HCT116 (cell line): ENCODE data around the gene CRLF1. TPM values are rescaled to one million over a fixed set of nuclear protein-coding genes. Genes with fewer than 3 reads are reported as not detected.

Experiments
- ATAC-seq: fragments of 200-7000 bp; cut with Tn5 transposase; 2 replicates; pipeline ENCODE4 v1.9.1; 2020; ENCODE audit warnings: mild to moderate bottlenecking, moderate library complexity
- BruUV-seq: library from RNA; stranded (reverse); fragments of 400-500 nt; replicated peaks from 2 replicates; lab custom pipeline; 2021; lab: Mats Ljungman, UMichigan
- CTCF ChIA-PET: fragments of 300-600 bp; sonication (Branson Sonifier 250); formaldehyde crosslinking; loops from one replicate; lab custom pipeline; 2021; ENCODE audit warnings: antibody characterized with exemption; lab: Charles Lee
- POLR2A ChIA-PET: fragments of 300-600, 350-600 bp; sonication (Branson Sonifier 250); formaldehyde crosslinking; loops from one replicate; lab custom pipeline; 2021; ENCODE audit warnings: antibody characterized with exemption; lab: Charles Lee
- RAD21 ChIA-PET, 2 experiments: fragments of 300-600 bp; sonication (Branson Sonifier 250); formaldehyde crosslinking; loops; one replicate each; lab custom pipeline; 2023; ENCODE audit warnings: low total read pairs in 2 of 2; ENCODE audit not compliant: uncharacterized antibody in 2 of 2, unreplicated experiment in 2 of 2, low non-redundant PET in 1 of 2; lab: Charles Lee
- DNase-seq: peaks from one replicate; pipeline ENCODE4 v3.0.0-alpha.2; 2010; ENCODE audit warnings: low read depth, low spot score
- H2AFZ ChIP-seq: fragments of 200-600 bp; shearing (Covaris generic), sonication (generic); 2 replicates; pipeline ENCODE4 v1.6.1; 2017; ENCODE audit warnings: low read depth, mixed run types, mixed read lengths, antibody characterized with exemption, low read length; ENCODE audit not compliant: poor library complexity, severe bottlenecking
- H3K27ac ChIP-seq: 2 replicates; pipeline ENCODE4 v1.5.1; 2012; ENCODE audit warnings: low read depth, low read length
- H3K27me3 ChIP-seq: fragments of 200-600 bp; sonication (generic); 2 replicates; pipeline ENCODE4 v1.6.1; 2016; ENCODE audit warnings: mixed run types, low read length, mixed read lengths; ENCODE audit not compliant: insufficient read depth
- H3K36me3 ChIP-seq, 2 experiments: fragments of 200-500 bp in 1 of 2; fragments of 200-600 bp in 1 of 2; sonication (Bioruptor generic) in 1 of 2; sonication (generic) in 1 of 2; 2 replicates each; pipeline versions ENCODE4 v1.5.1 to v1.6.1; 2014 to 2016; ENCODE audit warnings: low read length in 2 of 2, inconsistent platforms in 1 of 2, mixed read lengths in 1 of 2, mixed run types in 1 of 2; ENCODE audit not compliant: insufficient read depth in 2 of 2, control insufficient read depth in 1 of 2
- H3K4me1 ChIP-seq, 2 experiments: fragments of 200-600 bp in 1 of 2; sonication (generic) in 1 of 2; 2 replicates each; pipeline versions ENCODE4 v1.5.1 to v1.6.1; 2012 to 2017; ENCODE audit warnings: low read length in 2 of 2, inconsistent platforms in 1 of 2, mild to moderate bottlenecking in 1 of 2, mixed read lengths in 1 of 2, mixed run types in 1 of 2, moderate library complexity in 1 of 2; ENCODE audit not compliant: insufficient read depth in 2 of 2, control insufficient read depth in 1 of 2
- H3K4me2 ChIP-seq: fragments of 200-600 bp; sonication (generic); 2 replicates; pipeline ENCODE4 v1.6.1; 2017; ENCODE audit warnings: mixed run types, low read length, mixed read lengths
- H3K4me3 ChIP-seq, 2 experiments: fragments of 200-600 bp in 1 of 2; sonication (generic) in 1 of 2; replicated peaks in 1 of 2; 2 replicates each; pipeline ENCODE4 v1.5.1; 2011 to 2016; ENCODE audit warnings: low read length in 2 of 2, control low read depth in 1 of 2, low read depth in 1 of 2, mild to moderate bottlenecking in 1 of 2, mixed read lengths in 1 of 2, mixed run types in 1 of 2
- H3K79me2 ChIP-seq: fragments of 200-600 bp; sonication (generic); 2 replicates; pipeline ENCODE4 v1.6.1; 2017; ENCODE audit warnings: mild to moderate bottlenecking, mixed run types, low read length, moderate library complexity, mixed read lengths; ENCODE audit not compliant: insufficient read depth
- H3K9ac ChIP-seq: fragments of 200-600 bp; sonication (generic); 2 replicates; pipeline ENCODE4 v1.6.1; 2016; ENCODE audit warnings: low read length, mixed read lengths
- H3K9me2 ChIP-seq: fragments of 200-600 bp; sonication (generic), shearing (Covaris generic); 2 replicates; pipeline ENCODE4 v1.6.1; 2017; ENCODE audit warnings: mixed run types, mild to moderate bottlenecking, moderate library complexity; ENCODE audit not compliant: insufficient read depth
- H3K9me3 ChIP-seq, 2 experiments: fragments of 200-500 bp in 1 of 2; fragments of 200-600 bp in 1 of 2; sonication (Bioruptor generic) in 1 of 2; sonication (generic) in 1 of 2; 2 replicates each; pipeline ENCODE4 v1.6.1; 2014 to 2017; ENCODE audit warnings: low read length in 2 of 2, mixed read lengths in 2 of 2, inconsistent platforms in 1 of 2, low read depth in 1 of 2, mild to moderate bottlenecking in 1 of 2, mixed run types in 1 of 2, moderate library complexity in 1 of 2; ENCODE audit not compliant: control insufficient read depth in 1 of 2, insufficient read depth in 1 of 2
- H4K20me1 ChIP-seq: fragments of 200-600 bp; sonication (generic), shearing (Covaris generic); 2 replicates; pipeline ENCODE4 v1.6.1; 2017; ENCODE audit warnings: mixed run types, mild to moderate bottlenecking, moderate library complexity; ENCODE audit not compliant: insufficient read depth
- ATF3 ChIP-seq: IDR thresholded peaks from 2 replicates; pipeline ENCODE4 v1.6.1; 2012
- CEBPB ChIP-seq: IDR thresholded peaks from 2 replicates; pipeline ENCODE4 v1.6.1; 2012; ENCODE audit warnings: low read depth
- EZH2phosphoT487 ChIP-seq: fragments of 200-600 bp; IDR thresholded peaks from 2 replicates; pipeline ENCODE4 v1.6.1; 2018; ENCODE audit warnings: antibody characterized with exemption, borderline replicate concordance
- FOSL1 ChIP-seq: IDR thresholded peaks from 2 replicates; pipeline ENCODE4 v1.6.1; 2012; ENCODE audit warnings: low read depth
- POLR2A ChIP-seq: IDR thresholded peaks from 2 replicates; pipeline ENCODE4 v1.7.0; 2011; ENCODE audit warnings: borderline replicate concordance; ENCODE audit not compliant: insufficient read depth, insufficient read length; ENCODE audit errors: extremely low read depth
- SP1 ChIP-seq: IDR thresholded peaks from 2 replicates; pipeline ENCODE4 v1.6.1; 2012; ENCODE audit warnings: low read depth
- TCF7L2 ChIP-seq: IDR thresholded peaks from 2 replicates; pipeline ENCODE4 v1.7.0; 2011; ENCODE audit warnings: borderline replicate concordance, inconsistent platforms; ENCODE audit not compliant: insufficient read depth, insufficient read length; ENCODE audit errors: extremely low read depth
- YY1 ChIP-seq: IDR thresholded peaks from 2 replicates; pipeline ENCODE4 v1.6.1; 2011; ENCODE audit warnings: low read length, low read depth, moderate library complexity, mild to moderate bottlenecking; ENCODE audit not compliant: insufficient replicate concordance; ENCODE audit errors: extremely low read depth
- ZFX ChIP-seq: fragments of 450-650 bp; IDR thresholded peaks from 2 replicates; pipeline ENCODE4 v1.6.1; 2017
- intact Hi-C: fragments of 100-400 bp; cut with micrococcal nuclease; formaldehyde crosslinking; loops from 2 replicates; pipeline ENCODE4 v1.10.0; 2022
- total RNA-seq: library from RNA; stranded (reverse); gene quantifications from one replicate; pipeline ENCODE4 v1.2.1, GENCODE V29; 2021; ENCODE audit not compliant: unreplicated experiment
- TF ChIP-seq, protein P1 (sequence below): IDR thresholded peaks from 2 replicates; pipeline ENCODE4 v1.6.1; 2012; ENCODE audit warnings: low read depth

The CRLF1 gene
- total RNA-seq, 1 experiment from 2014 or later, result 43.0 TPM

DNA sequence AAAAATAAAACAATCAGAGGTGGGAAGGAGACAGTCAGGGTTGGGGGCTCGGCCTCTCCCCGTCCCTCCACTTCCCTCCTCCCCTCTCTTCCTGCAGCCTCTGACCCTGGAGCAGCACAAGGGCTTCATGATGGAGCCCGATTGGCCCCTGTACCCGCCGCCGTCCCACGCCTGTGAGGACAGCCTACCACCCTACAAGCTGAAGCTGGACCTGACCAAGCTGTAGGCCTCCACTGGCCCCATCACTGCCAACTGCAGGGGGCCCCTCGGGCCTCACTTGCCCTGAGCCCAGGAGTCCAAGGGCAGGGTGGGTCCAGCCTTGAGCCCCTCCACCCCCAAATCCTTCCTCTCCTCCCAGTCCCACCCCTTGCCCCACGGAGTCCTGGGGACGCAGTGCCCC lies 13.7 kb upstream of the CRLF1 start (continued):
- TF ChIP-seq, protein P1, sequence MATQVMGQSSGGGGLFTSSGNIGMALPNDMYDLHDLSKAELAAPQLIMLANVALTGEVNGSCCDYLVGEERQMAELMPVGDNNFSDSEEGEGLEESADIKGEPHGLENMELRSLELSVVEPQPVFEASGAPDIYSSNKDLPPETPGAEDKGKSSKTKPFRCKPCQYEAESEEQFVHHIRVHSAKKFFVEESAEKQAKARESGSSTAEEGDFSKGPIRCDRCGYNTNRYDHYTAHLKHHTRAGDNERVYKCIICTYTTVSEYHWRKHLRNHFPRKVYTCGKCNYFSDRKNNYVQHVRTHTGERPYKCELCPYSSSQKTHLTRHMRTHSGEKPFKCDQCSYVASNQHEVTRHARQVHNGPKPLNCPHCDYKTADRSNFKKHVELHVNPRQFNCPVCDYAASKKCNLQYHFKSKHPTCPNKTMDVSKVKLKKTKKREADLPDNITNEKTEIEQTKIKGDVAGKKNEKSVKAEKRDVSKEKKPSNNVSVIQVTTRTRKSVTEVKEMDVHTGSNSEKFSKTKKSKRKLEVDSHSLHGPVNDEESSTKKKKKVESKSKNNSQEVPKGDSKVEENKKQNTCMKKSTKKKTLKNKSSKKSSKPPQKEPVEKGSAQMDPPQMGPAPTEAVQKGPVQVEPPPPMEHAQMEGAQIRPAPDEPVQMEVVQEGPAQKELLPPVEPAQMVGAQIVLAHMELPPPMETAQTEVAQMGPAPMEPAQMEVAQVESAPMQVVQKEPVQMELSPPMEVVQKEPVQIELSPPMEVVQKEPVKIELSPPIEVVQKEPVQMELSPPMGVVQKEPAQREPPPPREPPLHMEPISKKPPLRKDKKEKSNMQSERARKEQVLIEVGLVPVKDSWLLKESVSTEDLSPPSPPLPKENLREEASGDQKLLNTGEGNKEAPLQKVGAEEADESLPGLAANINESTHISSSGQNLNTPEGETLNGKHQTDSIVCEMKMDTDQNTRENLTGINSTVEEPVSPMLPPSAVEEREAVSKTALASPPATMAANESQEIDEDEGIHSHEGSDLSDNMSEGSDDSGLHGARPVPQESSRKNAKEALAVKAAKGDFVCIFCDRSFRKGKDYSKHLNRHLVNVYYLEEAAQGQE, result no peak
- TF ChIP-seq TCF7L2 (no peak), ZFX (no peak)

GRCh38 chr19:18618236-18618635 lies 11.6 kb upstream of the CRLF1 start:
- BruUV-seq, result no TSS peak
- no peaks in the 10 kb centered on the region for H3K79me2 ChIP-seq
- no peaks in the 10 kb centered on the region for H4K20me1 ChIP-seq
- ChIA-PET POLR2A (no interaction called here), RAD21 (no interaction called here), CTCF (no interaction called here)
- no peak for DNase-seq
- H3K4me1 ChIP-seq, result peaks cover 5 to 12% of the 10 kb centered on the region in 2 experiments; a peak in 3 of 4 replicates
- intact Hi-C loops, result no loop called here
- H3K4me3 ChIP-seq, result no peak overlapping the region
- no peak overlapping the region for H3K9ac ChIP-seq
- H3K9me3 ChIP-seq, result no peaks in the 10 kb centered on the region
- no peak overlapping the region for H3K27ac ChIP-seq
- peaks cover 3% of the 10 kb centered on the region; the same call in 1 of the 2 replicates for H3K27me3 ChIP-seq
- H2AFZ ChIP-seq, result no peak overlapping the region
- no peak for ATAC-seq
- no peaks in the 10 kb centered on the region for H3K36me3 ChIP-seq
- TF ChIP-seq POLR2A, result no peak
- no peak for TF ChIP-seq CEBPB
- no peak for TF ChIP-seq ATF3
- TF ChIP-seq TCF7L2, result no peak
- TF ChIP-seq SP1, result no peak
- TF ChIP-seq FOSL1, result no peak
- no peak for TF ChIP-seq EZH2phosphoT487
- TF ChIP-seq YY1, result no peak
- TF ChIP-seq, protein P1, result no peak
- H3K4me2 ChIP-seq, result no peak overlapping the region
- H3K9me2 ChIP-seq, result no peaks in the 10 kb centered on the region
